Eye (tissue), 1 donor: ENCODE data around the gene ENOX1.

ENCODE experiments used
- DNase-seq: peaks from one replicate; pipeline ENCODE4 v3.0.0-alpha.2; 2015

The ENOX1 gene

DNA sequence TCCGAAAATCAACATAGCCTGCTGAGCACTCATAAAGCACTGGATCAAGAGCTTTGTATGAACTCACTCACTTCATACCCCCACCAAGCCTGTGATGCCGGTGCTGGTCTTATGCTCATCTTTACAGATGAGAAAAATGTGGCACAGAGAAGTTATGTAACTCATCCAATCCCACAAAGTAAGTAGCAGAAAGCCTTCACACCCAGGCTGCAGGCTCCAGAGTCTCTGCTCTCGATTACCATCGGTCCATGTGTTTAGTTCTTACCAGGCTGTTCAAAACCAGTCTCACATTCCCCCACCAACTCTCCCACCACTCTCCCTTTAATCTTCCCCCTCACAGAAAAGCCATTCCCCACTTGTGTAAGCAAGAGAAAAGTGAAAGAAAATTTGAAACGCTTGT lies 487.4 kb downstream of the ENOX1 start:
- no peak for DNase-seq

DNA sequence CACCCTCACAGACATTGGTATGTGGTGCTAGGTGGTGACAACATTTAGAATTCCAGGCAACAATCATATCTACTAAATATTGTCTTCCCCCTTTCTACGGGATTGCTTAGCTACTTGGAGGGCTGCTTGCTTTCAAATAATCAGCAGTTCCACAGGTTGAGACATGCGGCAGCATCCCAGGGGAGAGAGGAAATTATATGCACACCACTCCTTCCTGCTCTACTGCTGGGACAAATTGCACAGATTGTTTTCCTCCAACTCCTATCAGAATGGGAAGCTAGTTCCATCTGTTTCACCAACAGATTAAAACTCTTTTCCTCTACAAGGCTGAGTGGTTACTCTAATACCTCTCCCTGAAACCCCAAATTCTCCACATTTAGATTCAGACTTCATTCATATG lies 488.0 kb downstream of the ENOX1 start:
- DNase-seq, result no peak

DNA sequence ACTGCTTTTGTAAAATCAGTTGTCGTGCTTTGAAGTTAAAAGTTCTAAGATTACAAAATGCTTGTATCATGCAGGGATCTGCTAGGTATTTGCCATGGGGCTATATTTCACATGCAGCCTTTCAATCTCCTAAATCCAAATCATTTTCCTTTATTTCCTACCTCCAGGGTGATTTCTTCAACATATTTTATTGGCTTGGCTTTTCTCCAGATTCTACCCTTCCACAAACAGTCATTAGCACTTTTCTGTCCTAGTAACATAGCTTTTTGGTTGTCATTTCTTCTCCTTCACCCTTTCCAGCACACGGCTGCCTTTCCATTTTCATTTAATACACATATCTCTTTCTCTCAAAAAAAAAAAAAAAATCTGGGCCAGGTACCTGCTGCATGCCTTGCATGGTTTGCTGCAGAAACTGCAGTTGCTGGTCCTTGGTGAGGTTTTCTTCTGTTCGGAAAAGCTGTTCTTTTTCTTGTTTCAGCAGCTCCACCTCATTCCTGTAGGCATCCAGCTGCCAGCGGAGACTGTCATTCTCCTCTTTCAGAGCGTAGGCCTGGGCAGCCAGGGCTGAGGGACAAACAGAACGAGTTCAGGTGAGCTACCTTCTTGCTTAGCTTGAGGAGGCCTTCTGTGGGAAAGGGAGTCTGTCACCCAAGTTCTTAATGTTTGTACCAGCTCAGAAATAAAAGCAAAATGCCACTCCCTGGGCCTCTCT lies 488.6 kb downstream of the ENOX1 start:
- DNase-seq, result no peak

DNA sequence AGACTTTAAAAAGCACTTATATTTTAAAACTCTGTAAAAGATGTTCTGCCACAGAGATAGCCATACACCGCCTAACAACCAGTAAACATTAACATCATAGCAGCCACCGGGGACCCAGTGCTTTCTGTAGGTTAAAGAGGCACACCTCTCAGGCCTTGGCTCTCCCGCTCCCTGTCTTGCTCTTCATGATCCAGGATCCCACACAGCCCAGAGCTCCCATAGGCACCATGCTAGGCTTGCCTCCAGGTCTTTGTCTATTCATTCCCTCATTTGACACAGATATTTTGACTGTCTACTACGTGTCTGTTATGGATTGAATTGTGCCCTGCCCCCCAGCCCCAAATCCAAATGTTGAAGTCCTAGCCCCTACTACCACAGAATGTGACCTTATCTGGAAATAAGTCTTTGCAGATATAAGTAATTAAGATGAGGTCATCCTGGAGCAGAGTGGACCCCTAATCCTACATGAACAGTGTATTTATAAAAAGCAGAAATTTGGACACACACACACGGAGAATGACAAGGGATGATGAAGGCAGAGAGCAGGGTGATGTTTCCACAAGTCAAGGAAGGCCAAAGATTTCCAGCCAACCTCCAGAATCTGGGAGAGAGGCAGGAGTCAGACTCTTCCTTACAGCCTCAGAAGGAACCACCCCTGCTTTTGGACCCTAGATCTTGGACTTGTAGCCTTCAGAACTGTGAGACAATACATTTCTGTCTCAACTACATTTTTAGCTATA lies 490.8 kb downstream of the ENOX1 start:
- DNase-seq, result no peak

DNA sequence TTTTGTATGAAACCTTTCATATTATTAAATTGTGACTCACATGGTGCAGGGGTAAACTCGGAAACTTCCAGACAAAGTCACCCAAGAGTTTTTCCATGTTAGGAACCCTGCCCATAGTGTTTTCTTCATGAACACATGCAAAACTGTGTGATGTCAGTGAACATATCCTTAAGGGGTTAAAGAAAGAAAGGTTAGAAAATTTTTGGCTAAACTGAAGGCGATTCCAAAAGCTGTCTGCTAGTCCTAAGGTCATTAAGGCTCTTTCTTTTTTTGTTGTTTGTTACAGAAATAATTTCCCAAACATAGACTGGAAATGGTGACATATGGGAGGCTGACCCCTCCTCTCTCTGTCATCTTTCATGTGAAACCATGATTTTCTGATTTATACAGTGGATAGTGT lies 491.5 kb downstream of the ENOX1 start:
- DNase-seq, result no peak

- DNase-seq, result no peak
These were observed 492.4 kb downstream of the ENOX1 start for GRCh38 chr13:43294412-43294811.

DNA sequence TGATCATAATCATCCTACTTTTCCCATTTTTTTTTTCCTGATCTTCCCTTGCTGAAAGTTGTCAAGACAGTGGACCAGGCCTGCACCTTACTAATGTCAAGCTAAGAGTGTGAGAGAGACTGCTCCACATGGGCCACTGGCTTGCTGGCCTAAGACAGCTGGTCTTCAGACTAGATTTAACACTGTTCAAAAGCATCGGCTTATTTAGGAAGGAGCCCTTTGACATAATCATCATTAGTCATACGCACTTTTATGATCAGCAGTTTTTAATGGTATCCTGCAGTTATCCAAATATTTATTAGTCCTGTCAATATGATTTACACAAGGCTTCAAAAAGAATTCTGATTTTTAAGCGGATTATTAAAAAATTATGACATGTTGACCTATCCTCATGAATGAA lies 492.8 kb downstream of the ENOX1 start:
- DNase-seq, result no peak

- DNase-seq, result no peak
These were observed 493.2 kb downstream of the ENOX1 start for GRCh38 chr13:43293561-43293960.

DNA sequence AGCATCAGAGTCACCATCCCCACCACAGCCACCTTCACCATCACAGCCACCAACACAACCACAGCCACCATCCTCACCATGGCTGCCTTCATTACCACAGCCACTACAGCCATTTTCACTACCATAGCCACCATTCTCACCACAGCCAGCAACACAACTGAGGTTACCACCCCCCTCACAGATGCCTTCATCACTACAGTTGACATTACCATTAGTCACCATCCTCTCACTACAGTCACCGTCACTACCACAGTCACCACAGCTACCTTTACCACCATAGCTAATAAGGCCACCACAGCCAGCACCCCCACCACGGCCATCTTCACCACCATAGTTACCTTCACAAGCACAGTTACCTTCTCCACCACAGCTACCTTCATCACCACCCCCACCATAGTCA lies 493.8 kb downstream of the ENOX1 start:
- DNase-seq, result no peak

- DNase-seq, result no peak
These were observed 495.3 kb downstream of the ENOX1 start for GRCh38 chr13:43291287-43292060.

DNA sequence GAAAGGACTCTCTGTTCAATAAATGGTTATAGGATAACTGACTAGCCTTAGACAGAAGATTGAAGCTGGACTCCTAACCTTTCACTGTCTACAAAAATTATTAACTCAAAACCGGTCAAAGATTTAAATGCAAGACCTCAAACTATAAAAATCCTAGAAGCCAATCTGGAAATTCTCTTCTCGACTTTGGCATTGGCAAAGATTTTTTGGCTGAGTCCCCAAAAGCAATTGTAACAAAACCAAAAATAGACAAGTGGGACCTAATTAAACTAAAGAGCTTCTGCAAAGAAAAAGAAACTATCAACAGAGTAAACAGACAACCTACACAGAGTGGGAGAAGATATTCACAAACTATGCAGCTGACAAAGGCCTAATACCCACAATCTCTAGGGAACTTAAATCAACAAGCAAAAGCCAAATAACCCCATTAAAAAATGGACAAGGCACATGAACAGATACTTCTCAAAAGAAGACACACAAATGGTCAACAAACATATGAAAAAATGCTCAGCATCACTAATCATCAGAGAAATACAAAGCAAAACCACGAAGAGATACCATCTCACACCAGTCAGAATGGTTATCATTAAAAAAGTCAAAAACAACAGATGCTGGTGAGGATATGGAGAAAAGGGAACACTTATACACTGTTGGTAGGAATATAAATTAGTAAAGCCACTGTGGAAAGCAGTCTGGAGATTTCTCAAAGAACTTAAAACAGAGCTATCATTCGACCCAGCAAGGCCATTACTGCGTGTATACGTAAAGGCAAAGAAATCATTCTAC lies 497.1 kb downstream of the ENOX1 start:
- no peak for DNase-seq

- no peak for DNase-seq
These were observed 500.0 kb downstream of the ENOX1 start for GRCh38 chr13:43286751-43287150.

DNA sequence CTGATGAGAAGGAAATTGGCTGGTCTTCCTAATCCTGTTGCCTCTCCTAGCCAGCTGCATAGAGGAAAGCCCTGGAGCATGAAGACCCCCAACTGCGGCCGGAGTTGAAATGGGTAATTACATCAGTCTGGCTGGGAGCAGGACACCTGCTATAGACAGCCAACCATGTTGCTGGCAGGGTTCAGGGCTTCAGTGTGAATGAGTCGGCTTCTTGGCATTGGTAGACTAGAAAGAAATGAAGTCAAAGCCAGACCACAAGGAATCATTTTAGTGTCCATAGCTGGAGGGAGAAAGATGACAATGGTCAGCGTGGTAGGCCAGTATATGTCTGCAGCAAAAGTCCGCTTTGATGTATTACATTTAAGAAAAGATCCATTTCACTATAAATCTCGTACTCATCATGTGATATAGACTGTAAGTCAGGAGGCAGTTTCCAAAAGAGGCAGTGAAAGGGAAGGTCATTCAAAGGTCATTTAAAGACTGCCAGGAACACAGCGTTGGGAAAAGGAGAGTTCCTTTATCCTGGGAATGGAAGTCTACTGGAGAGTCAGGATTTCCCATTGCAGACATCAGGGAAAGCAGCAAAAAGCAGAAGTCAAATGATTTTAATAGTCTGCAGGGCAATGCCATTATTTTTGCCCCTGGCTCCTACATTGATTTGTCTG lies 500.7 kb downstream of the ENOX1 start:
- DNase-seq, result peak; percentile 93

- DNase-seq, result no peak
These were observed 502.6 kb downstream of the ENOX1 start for GRCh38 chr13:43284162-43284561.

DNA sequence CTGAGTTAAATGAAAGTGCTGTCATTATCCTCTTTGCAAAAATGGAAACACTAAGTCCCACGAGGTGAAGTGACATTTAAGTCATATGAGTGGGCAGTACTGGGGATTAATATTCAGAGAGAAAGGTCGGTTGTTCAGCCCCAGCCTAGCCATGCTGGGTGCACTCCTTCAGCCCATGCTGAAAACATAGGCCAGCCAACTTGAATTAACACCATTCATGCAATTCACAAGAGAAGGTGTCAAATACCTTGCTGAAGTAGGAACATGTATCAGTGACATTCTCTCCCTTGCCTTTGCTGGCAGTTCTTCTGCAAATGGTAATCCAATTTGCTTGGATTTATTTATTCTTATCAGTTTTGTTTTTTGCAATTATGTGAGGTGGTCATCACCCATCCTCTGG lies 507.1 kb downstream of the ENOX1 start:
- no peak for DNase-seq

- no peak for DNase-seq
These were observed 508.6 kb downstream of the ENOX1 start for GRCh38 chr13:43278127-43278526.

DNA sequence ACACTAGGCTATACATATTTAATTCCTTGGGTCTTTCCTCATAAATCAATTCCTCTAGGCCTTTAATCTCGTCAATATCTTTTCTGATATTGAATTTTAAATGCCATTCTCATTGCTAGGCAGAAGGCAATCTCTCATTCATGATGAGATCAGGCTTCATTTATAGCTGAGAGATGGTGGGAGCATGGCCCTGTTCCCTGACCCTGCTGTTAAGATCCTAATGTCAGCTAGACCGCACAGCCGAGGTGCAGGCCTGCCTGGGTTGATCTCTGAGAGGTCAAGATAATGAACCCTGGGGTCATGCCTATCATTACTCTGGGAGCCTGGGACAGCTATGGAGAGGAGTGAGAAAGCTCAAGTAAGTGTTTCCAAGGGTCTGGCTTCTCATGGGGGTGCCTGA lies 509.6 kb downstream of the ENOX1 start:
- DNase-seq, result no peak

GRCh38 chr13:43274881-43275280 lies 511.9 kb downstream of the ENOX1 start:
- DNase-seq, result no peak

DNA sequence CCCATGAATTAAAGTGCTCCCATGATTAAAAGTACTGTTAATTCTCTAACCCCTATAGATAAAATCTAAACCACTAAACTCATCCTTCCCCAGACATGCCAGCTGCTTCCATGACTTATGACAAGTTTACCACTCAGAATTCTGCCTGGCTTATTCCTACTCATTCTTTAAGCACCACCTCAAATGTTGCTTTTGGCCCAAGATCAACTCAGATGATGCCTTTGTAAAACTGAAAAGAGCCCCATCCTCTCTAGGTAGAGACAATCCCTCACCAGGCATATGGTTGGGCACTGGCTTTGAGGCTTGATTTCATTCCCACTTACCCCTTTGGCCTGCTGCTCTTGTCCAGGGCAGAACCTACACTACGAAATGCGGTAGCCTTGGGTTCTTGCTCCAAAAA lies 513.4 kb downstream of the ENOX1 start:
- DNase-seq, result no peak

DNA sequence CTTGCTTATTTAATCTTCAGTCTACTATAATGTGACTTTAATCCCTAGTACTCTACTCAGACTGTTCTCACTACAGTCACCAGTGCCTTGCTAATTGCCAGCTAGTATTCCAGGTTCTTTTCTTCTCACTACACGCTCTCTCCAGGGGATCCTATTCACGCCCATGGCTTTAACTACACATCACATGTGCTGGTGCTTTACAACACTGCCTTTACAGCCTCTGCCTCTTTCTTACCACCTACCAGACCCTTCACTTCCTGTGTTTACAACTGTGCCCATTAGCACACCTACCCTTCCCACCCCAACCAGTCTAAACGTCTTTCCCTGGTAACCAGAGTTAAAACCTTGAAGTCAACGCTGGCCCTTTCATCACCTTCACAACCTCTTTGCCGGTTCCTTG lies 513.9 kb downstream of the ENOX1 start:
- DNase-seq, result no peak

GRCh38 chr13:43271152-43271551 lies 515.6 kb downstream of the ENOX1 start:
- DNase-seq, result no peak

- peak; percentile 30 for DNase-seq
These were observed 516.5 kb downstream of the ENOX1 start for GRCh38 chr13:43270130-43270830.
